Gastrocnemius medialis (tissue), 4 donors: ENCODE data around the gene GALNT11. TPM values are rescaled to one million over a fixed set of nuclear protein-coding genes. Genes with fewer than 3 reads are reported as not detected.

Experiments
- ATAC-seq, 2 donors: fragments of 150-250 bp; one replicate each; pipeline ENCODE4 v1.9.1; 2016
- DNase-seq, 2 donors: peaks; one replicate each; pipeline ENCODE4 v3.0.0-alpha.2; 2019
- H3K27ac ChIP-seq, 4 donors: fragments of 200-600 bp; sonication (generic); 1 replicate in 1 of 4; 2 replicates in 3 of 4; pipeline ENCODE4 v1.5.1; 2016 to 2018; ENCODE audit warnings: mild to moderate bottlenecking in 2 of 4, moderate library complexity in 1 of 4
- H3K27me3 ChIP-seq, 3 donors: fragments of 200-600 bp; sonication (generic) in 2 of 3; 1 replicate in 1 of 3; 2 replicates in 2 of 3; pipeline versions ENCODE4 v1.5.1 to v1.6.0; 2016 to 2019; ENCODE audit warnings: mild to moderate bottlenecking in 1 of 3, moderate library complexity in 1 of 3
- H3K36me3 ChIP-seq, 2 donors: fragments of 200-600 bp; sonication (generic) in 1 of 2; one replicate each; pipeline ENCODE4 v1.5.1; 2017 to 2018
- H3K4me1 ChIP-seq, 2 donors: fragments of 200-600 bp; sonication (generic) in 1 of 2; one replicate each; pipeline ENCODE4 v1.5.1; 2016 to 2017; ENCODE audit warnings: mild to moderate bottlenecking in 2 of 2
- H3K4me3 ChIP-seq, 4 donors: fragments of 200-600 bp; sonication (generic) in 3 of 4; 1 replicate in 1 of 4; 2 replicates in 3 of 4; pipeline ENCODE4 v1.5.1; 2016 to 2019; ENCODE audit warnings: mild to moderate bottlenecking in 2 of 4
- H3K9me3 ChIP-seq, 3 donors: fragments of 200-600 bp; sonication (generic) in 2 of 3; 1 replicate in 1 of 3; 2 replicates in 2 of 3; pipeline ENCODE4 v1.5.1; 2016 to 2019
- CTCF ChIP-seq, 5 experiments: fragments of 450-650 bp in 3 of 5; fragments of 200-600 bp in 2 of 5; sonication (generic) in 2 of 5; IDR thresholded peaks in 4 of 5; conservative IDR thresholded peaks in 1 of 5; 1 replicate in 4 of 5; 2 replicates in 1 of 5; pipeline ENCODE4 v1.5.1; 2016 to 2019; ENCODE audit warnings: antibody characterized with exemption in 5 of 5, mild to moderate bottlenecking in 3 of 5, moderate library complexity in 3 of 5
- POLR2A ChIP-seq, 2 donors: fragments of 450-650 bp; IDR thresholded peaks; one replicate each; pipeline ENCODE4 v1.6.1; 2017; ENCODE audit warnings: antibody characterized with exemption in 2 of 2, mild to moderate bottlenecking in 2 of 2, moderate library complexity in 2 of 2
- in situ Hi-C, 4 donors: fragments of 200-750 bp; cut with MboI; loops; one replicate each; pipeline versions ENCODE4 v1.15.0 to v1.8.0; 2017; ENCODE audit warnings: low sequenced_read_pairs in 4 of 4
- intact Hi-C: fragments of 100-400 bp; cut with DNase I; formaldehyde crosslinking; loops from one replicate; pipeline ENCODE4 v1.15.1; 2023; ENCODE audit warnings: low total_unique reads
- total RNA-seq, 4 donors: library from RNA; depleted of rRNA; stranded (reverse); fragments of >200 nt; gene quantifications; one replicate each; pipeline versions ENCODE4 v1.1.0 to v1.2.3, GENCODE V29; 2016

GALNT11 gene
- total RNA-seq, 4 donors from 2014 or later: 16.3 to 49.1 (median 20.1) TPM

DNA sequence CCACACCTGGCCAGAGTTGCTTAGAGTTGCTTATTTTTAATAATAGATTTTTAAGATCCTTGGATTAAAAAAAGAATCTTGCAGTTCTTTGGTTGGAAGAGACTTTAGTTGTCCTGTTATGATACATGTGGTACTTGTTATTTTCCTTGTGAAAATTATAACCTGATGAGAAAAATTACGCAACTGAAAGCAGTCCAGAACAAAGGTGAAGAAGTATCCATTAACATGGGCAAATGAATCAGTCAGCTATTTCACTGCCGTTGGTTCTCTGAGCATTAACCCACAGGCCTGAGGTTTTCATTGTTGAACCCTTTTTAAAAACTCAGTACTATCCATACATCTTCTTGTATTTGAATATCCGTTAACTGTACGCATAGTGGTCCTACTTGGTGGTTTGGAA lies 68.2 kb downstream of the GALNT11 start:
- TF ChIP-seq CTCF (IDR thresholded peaks at IDR 0.05 in 4 of 5, conservative IDR thresholded peaks at IDR 0.05 in 1 of 5): no peak
- TF ChIP-seq POLR2A (IDR thresholded peaks at IDR 0.05): no peak
- ATAC-seq (no peak), DNase-seq (no peak)
- Histone ChIP-seq H3K9me3 (no peaks in the 10 kb centered on the region), H3K27ac (no peak overlapping the region), H3K27me3 (no peaks in the 10 kb centered on the region), H3K36me3 (no peaks in the 10 kb centered on the region), H3K4me3 (no peak overlapping the region), H3K4me1 (no peaks in the 10 kb centered on the region)
- in situ Hi-C loops (no loop called here), intact Hi-C loops (no loop called here)

GRCh38 chr7:152095771-152096170 lies 70.3 kb downstream of the GALNT11 start:
- in situ Hi-C loops: no loop called here
- intact Hi-C loops: no loop called here
- H3K4me3 ChIP-seq: no peak overlapping the region

GRCh38 chr7:152097330-152097729 lies 71.9 kb downstream of the GALNT11 start:
- H3K4me3 ChIP-seq: no peak overlapping the region
- peaks cover 0 to 8% of the 10 kb centered on the region in 2 donors for H3K4me1 ChIP-seq
- no peaks in the 10 kb centered on the region for H3K9me3 ChIP-seq
- in situ Hi-C loops: no loop called here
- intact Hi-C loops: no loop called here
- ATAC-seq (no peak), DNase-seq (no peak)
- TF ChIP-seq POLR2A (IDR thresholded peaks at IDR 0.05) (no peak), CTCF (IDR thresholded peaks at IDR 0.05 in 4 of 5, conservative IDR thresholded peaks at IDR 0.05 in 1 of 5) (no peak)
- no peaks in the 10 kb centered on the region for H3K36me3 ChIP-seq
- H3K27me3 ChIP-seq: no peaks in the 10 kb centered on the region
- H3K27ac ChIP-seq: no peak overlapping the region

More at GRCh38 chr7:152095771-152096170, 70.3 kb downstream of the GALNT11 start:
- H3K9me3 ChIP-seq: no peaks in the 10 kb centered on the region
- H3K36me3 ChIP-seq: no peaks in the 10 kb centered on the region
- H3K27me3 ChIP-seq: no peaks in the 10 kb centered on the region
- DNase-seq (no peak), ATAC-seq (no peak)
- no peak for TF ChIP-seq CTCF (IDR thresholded peaks at IDR 0.05 in 4 of 5, conservative IDR thresholded peaks at IDR 0.05 in 1 of 5)
- TF ChIP-seq POLR2A (IDR thresholded peaks at IDR 0.05): no peak
- H3K4me1 ChIP-seq: peaks cover 0 to 2% of the 10 kb centered on the region in 2 donors
- H3K27ac ChIP-seq: no peak overlapping the region

- TF ChIP-seq CTCF (IDR thresholded peaks at IDR 0.05 in 4 of 5, conservative IDR thresholded peaks at IDR 0.05 in 1 of 5): no peak
- peaks cover 0 to 8% of the 10 kb centered on the region in 2 donors for H3K4me1 ChIP-seq
- in situ Hi-C loops (no loop called here), intact Hi-C loops (no loop called here)
- DNase-seq (no peak), ATAC-seq (no peak)
- H3K36me3 ChIP-seq: no peaks in the 10 kb centered on the region
- no peaks in the 10 kb centered on the region for H3K9me3 ChIP-seq
- no peak overlapping the region for H3K4me3 ChIP-seq
- H3K27ac ChIP-seq: no peak overlapping the region
- no peaks in the 10 kb centered on the region for H3K27me3 ChIP-seq
Observed at GRCh38 chr7:152103066-152103465, 77.6 kb downstream of the GALNT11 start.

GRCh38 chr7:152103691-152104090 lies 78.2 kb downstream of the GALNT11 start:
- no peak for TF ChIP-seq POLR2A (IDR thresholded peaks at IDR 0.05)
- no peak for TF ChIP-seq CTCF (IDR thresholded peaks at IDR 0.05 in 4 of 5, conservative IDR thresholded peaks at IDR 0.05 in 1 of 5)
- in situ Hi-C loops (no loop called here), intact Hi-C loops (no loop called here)
- Histone ChIP-seq H3K36me3 (no peaks in the 10 kb centered on the region), H3K9me3 (no peaks in the 10 kb centered on the region), H3K27ac (no peak overlapping the region), H3K4me1 (peaks cover 0 to 8% of the 10 kb centered on the region in 2 donors), H3K4me3 (no peak overlapping the region), H3K27me3 (no peaks in the 10 kb centered on the region)
- DNase-seq: no peak
- no peak for ATAC-seq
